Measurements from ENCODE around the gene GIPC1. TPM values are rescaled to one million over a fixed set of nuclear protein-coding genes. Genes with fewer than 3 reads are reported as not detected.
A peak's percentile ranks its signal among the peaks of the same experiment; 100 is the strongest.

The GIPC1 gene
- total and polyA plus RNA-seq, 9 of the 15 experiments (the other 6 are each of a cell fraction or from before 2014, with no cell fraction given): 0.49 to 54.7 (median 24.8) TPM

GRCh38 chr19:14450168-14450874 lies 45.6 kb downstream of the GIPC1 start (continued):
- TF ChIP-seq AFF4 (CRISPR knock-in tag; IDR thresholded peaks at IDR 0.05) (no peak), IRF2 (CRISPR knock-in tag; IDR thresholded peaks at IDR 0.05) (no peak), NRF1 (conservative IDR thresholded peaks at IDR 0.05 in 1 of 2, IDR thresholded peaks at IDR 0.05 in 1 of 2) (peak; percentile 93 to 95), ZBTB5 (IDR thresholded peaks at IDR 0.05) (peak; percentile 94), NR3C1 (CRISPR knock-in tag; IDR thresholded peaks at IDR 0.05) (no peak), FIP1L1 (IDR thresholded peaks at IDR 0.05; ENCODE audit: low read depth, low read length, poor library complexity, severe bottlenecking) (no peak), ZNF609 (CRISPR knock-in tag; IDR thresholded peaks at IDR 0.05; ENCODE audit: borderline replicate concordance) (no peak), ZNF124 (CRISPR knock-in tag; IDR thresholded peaks at IDR 0.05) (no peak), NR2F6 (CRISPR knock-in tag; IDR thresholded peaks at IDR 0.05) (no peak), ZNF311 (CRISPR knock-in tag; IDR thresholded peaks at IDR 0.05) (no peak), FOXJ3 (CRISPR knock-in tag; IDR thresholded peaks at IDR 0.05) (no peak), MCM3 (IDR thresholded peaks at IDR 0.05) (no peak), TGIF2 (CRISPR knock-in tag; IDR thresholded peaks at IDR 0.05) (no peak), RHOXF2B (CRISPR knock-in tag; conservative IDR thresholded peaks at IDR 0.05) (no peak), SRSF9 (IDR thresholded peaks at IDR 0.05; ENCODE audit: borderline replicate concordance, low read depth, low read length) (no peak), SPI1 (IDR thresholded peaks at IDR 0.05; ENCODE audit: borderline replicate concordance, low read depth, low read length) (no peak), ZEB2 (IDR thresholded peaks at IDR 0.05) (no peak), SAFB2 (IDR thresholded peaks at IDR 0.05; ENCODE audit: borderline replicate concordance, low read depth, low read length, severe bottlenecking) (no peak), SP2 (IDR thresholded peaks at IDR 0.05; ENCODE audit: extremely low read depth, low read depth, low read length, poor library complexity, severe bottlenecking) (no peak)

All from K562 (cell line).